ENCODE results near the gene SELENON. TPM values are rescaled to one million over a fixed set of nuclear protein-coding genes. Genes with fewer than 3 reads are reported as not detected.

The SELENON gene
- total and polyA plus RNA-seq, 2 of the 8 experiments (the other 6 are each of a cell fraction or from before 2014, with no cell fraction given): 43.0 to 77.6 TPM

DNA sequence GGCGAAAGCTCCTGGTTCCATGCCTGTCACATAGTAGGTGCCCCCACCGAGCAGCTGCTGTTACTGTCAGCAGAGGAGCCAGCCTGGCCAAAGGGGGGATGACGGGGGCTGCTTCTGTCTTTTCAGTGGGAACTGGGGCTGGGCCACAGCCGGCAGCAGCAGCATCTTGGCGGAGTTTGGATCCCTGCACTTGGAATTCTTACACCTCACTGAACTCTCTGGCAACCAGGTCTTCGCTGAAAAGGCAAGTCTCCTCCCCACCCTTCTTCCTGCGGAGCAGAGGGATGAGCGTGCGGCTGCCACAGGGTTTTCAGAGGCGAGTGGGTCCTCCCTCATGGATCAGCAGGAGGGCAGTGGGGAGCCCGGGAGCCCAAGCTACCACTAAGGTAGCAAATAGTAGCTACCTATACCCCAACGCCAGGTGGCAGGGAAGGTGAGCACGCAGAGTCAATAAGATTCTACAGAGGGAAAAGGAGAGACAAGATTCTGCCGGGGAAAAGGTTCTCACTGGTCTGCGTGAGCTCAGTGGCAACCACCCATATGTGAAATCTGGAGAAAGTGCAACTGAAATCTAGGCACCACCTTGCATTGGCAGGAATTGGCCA lies 41.4 kb upstream of the SELENON start:
- H2AK5ac ChIP-seq (ENCODE audit: low read depth, low read length): no peak overlapping the region; the same call in 1 of the 2 replicates
- WGBS, 2 experiments (ENCODE audit: extremely low coverage in 1 of 2, insufficient coverage in 1 of 2, insufficient read length in 1 of 2, insufficient replicate concordance in 2 of 2, low coverage in 1 of 2, low lambda C conversion rate in 2 of 2, missing lambda C conversion rate in 1 of 2): 79% methylated on average over 15 of the region's 15 CpGs; no CpG with 5 or more reads in 1 of the 2 experiments
- no peak overlapping the region for H3K4me3 ChIP-seq (ENCODE audit: extremely low read depth in 1 of 4, insufficient read depth in 2 of 4, low read depth in 3 of 4, low read length in 4 of 4)
- no peaks in the 10 kb centered on the region for H3K23me2 ChIP-seq (ENCODE audit: low read depth, low read length)
- H3K36me3 ChIP-seq (ENCODE audit: control insufficient read depth in 2 of 4, insufficient read depth in 4 of 4, low read length in 3 of 4): no peaks in the 10 kb centered on the region; a peak in 1 of 8 replicates
- no peak overlapping the region for H3K27ac ChIP-seq (ENCODE audit: low read depth, low read length)
- no peak overlapping the region for H3K9ac ChIP-seq (replicated peaks in 1 of 4; ENCODE audit: extremely low read depth in 1 of 4, low read depth in 3 of 4, low read length in 3 of 4)
- H2BK5ac ChIP-seq (ENCODE audit: low read depth, low read length): 0 out of 2 replicates have a peak overlapping the region, but pooled peaks have one; percentile 24
- no peak for FAIRE-seq
- peak overlapping the region; percentile 87; the same call in 1 of the 2 replicates for H2BK12ac ChIP-seq (ENCODE audit: low read depth, low read length)
- no peak for DNase-seq (ENCODE audit: low read depth in 1 of 2, low spot score in 2 of 2)
- H4K91ac ChIP-seq (replicated peaks; ENCODE audit: insufficient read length, low read length): no peak overlapping the region
- H4K20me1 ChIP-seq (replicated peaks in 1 of 2; ENCODE audit: control insufficient read depth in 1 of 2, insufficient read depth in 2 of 2, low read length in 2 of 2): no peaks in the 10 kb centered on the region
- H2BK15ac ChIP-seq (ENCODE audit: low read length): peak overlapping the region; percentile 88; the same call in 1 of the 2 replicates
- H2BK120ac ChIP-seq (replicated peaks; ENCODE audit: low read depth, low read length): no peak overlapping the region
- H4K8ac ChIP-seq (ENCODE audit: extremely low read depth, insufficient read depth, low read length): peak overlapping the region; percentile 20; the same call in 1 of the 2 replicates
- no peak overlapping the region for H3K14ac ChIP-seq (ENCODE audit: insufficient read length)
- no peak overlapping the region for H3K23ac ChIP-seq (ENCODE audit: insufficient read length)
- no peaks in the 10 kb centered on the region for H3K79me2 ChIP-seq (ENCODE audit: control insufficient read depth in 1 of 2, insufficient read depth in 2 of 2, low read length in 2 of 2)
- CTCF ChIA-PET (ENCODE audit: partially characterized antibody): interaction anchor here (0.6 to 3.4 kb wide), 28 partner anchors 7 to 275 kb away, joined by 3 to 25 read pairs (median 4); no protein-coding TSS in a partner anchor
- POLR2A ChIA-PET (ENCODE audit: partially characterized antibody): interaction anchor here (1.3 to 1.8 kb wide), 3 partner anchors 8 to 23 kb away, joined by 5 read pairs; no protein-coding TSS in a partner anchor
- H3K9me3 ChIP-seq (ENCODE audit: insufficient read depth in 2 of 2, low read depth in 1 of 2, low read length in 1 of 2): no peaks in the 10 kb centered on the region
- H3K79me1 ChIP-seq (ENCODE audit: low read depth, low read length): no peaks in the 10 kb centered on the region
- TF ChIP-seq HDAC2 (IDR thresholded peaks at IDR 0.05; ENCODE audit: borderline replicate concordance in 1 of 2, low read depth in 2 of 2, low read length in 2 of 2): no peak
- TF ChIP-seq, protein P1, sequence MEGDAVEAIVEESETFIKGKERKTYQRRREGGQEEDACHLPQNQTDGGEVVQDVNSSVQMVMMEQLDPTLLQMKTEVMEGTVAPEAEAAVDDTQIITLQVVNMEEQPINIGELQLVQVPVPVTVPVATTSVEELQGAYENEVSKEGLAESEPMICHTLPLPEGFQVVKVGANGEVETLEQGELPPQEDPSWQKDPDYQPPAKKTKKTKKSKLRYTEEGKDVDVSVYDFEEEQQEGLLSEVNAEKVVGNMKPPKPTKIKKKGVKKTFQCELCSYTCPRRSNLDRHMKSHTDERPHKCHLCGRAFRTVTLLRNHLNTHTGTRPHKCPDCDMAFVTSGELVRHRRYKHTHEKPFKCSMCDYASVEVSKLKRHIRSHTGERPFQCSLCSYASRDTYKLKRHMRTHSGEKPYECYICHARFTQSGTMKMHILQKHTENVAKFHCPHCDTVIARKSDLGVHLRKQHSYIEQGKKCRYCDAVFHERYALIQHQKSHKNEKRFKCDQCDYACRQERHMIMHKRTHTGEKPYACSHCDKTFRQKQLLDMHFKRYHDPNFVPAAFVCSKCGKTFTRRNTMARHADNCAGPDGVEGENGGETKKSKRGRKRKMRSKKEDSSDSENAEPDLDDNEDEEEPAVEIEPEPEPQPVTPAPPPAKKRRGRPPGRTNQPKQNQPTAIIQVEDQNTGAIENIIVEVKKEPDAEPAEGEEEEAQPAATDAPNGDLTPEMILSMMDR (IDR thresholded peaks at IDR 0.05; ENCODE audit: control extremely low read depth in 1 of 3, insufficient read depth in 1 of 3, low read depth in 1 of 3, low read length in 3 of 3): peak in 1 of 3 experiments; percentile 24; a peak in 1 of 4 replicates
- H3K27me3 ChIP-seq (replicated peaks in 1 of 4; ENCODE audit: control insufficient read depth in 3 of 4, extremely low read depth in 1 of 4, insufficient read depth in 3 of 4, low read length in 3 of 4): no peaks in the 10 kb centered on the region
- no peak overlapping the region for H2AFZ ChIP-seq (ENCODE audit: low read length)
- no peak overlapping the region for H3K4me2 ChIP-seq (ENCODE audit: insufficient read depth in 1 of 2, low read depth in 2 of 2, low read length in 2 of 2)
- no peak overlapping the region for H2BK20ac ChIP-seq (ENCODE audit: low read length)
- no peak overlapping the region for H3K18ac ChIP-seq (ENCODE audit: extremely low read depth, low read length)
- no peak overlapping the region for H4K5ac ChIP-seq (ENCODE audit: insufficient read length, low read depth, low read length)
- peaks cover 0 to 16% (median 7%) of the 10 kb centered on the region in 4 experiments; a peak in 5 of 7 replicates for H3K4me1 ChIP-seq (replicated peaks in 1 of 4; ENCODE audit: control insufficient read depth in 3 of 4, insufficient read depth in 4 of 4, low read length in 3 of 4)
- H3K4ac ChIP-seq (replicated peaks; ENCODE audit: insufficient read length, low read depth, low read length): no peak overlapping the region
- no peak overlapping the region for H3K56ac ChIP-seq (replicated peaks; ENCODE audit: insufficient read length, low read depth, low read length)

Data from H1 (cell line).